Activated CD8-positive, alpha-beta T cell treated with anti-CD3 and anti-CD28 coated beads for 36 hours (primary cell): ENCODE data around the gene UTP20. TPM values are rescaled to one million over a fixed set of nuclear protein-coding genes. Genes with fewer than 3 reads are reported as not detected.
"Not testable (repeated sequence)": the region's sequence is repeated elsewhere in the genome, so short reads cannot be mapped to it uniquely, and the experiment has no call there.

Experiments used
- ATAC-seq: fragments of 200-7000 bp; cut with Tn5 transposase; one replicate; pipeline ENCODE4 v1.10.0; 2021; ENCODE audit warnings: mild to moderate bottlenecking, moderate library complexity
- CTCF ChIA-PET: fragments of 350-600 bp; sonication (Branson Sonifier 250); formaldehyde crosslinking; loops from one replicate; lab custom pipeline; 2021; ENCODE audit warnings: antibody characterized with exemption; lab: Charles Lee
- POLR2A ChIA-PET: fragments of 350-600 bp; sonication (Branson Sonifier 250); formaldehyde crosslinking; loops from one replicate; lab custom pipeline; 2021; ENCODE audit warnings: antibody characterized with exemption; lab: Charles Lee
- DNase-seq: peaks from one replicate; pipeline ENCODE4 v3.0.0-alpha.2; 2020
- H3K27ac Mint-ChIP-seq: one replicate; pipeline ENCODE4 v1.8.0; 2021; ENCODE audit warnings: mild to moderate bottlenecking, mixed read lengths
- H3K27me3 Mint-ChIP-seq: one replicate; pipeline ENCODE4 v1.8.0; 2021; ENCODE audit warnings: mixed read lengths
- H3K36me3 Mint-ChIP-seq: one replicate; pipeline ENCODE4 v1.8.0; 2021; ENCODE audit warnings: low read depth, mixed read lengths
- H3K4me1 Mint-ChIP-seq: one replicate; pipeline ENCODE4 v1.8.0; 2021; ENCODE audit warnings: low read depth, mixed read lengths
- H3K4me3 Mint-ChIP-seq: one replicate; pipeline ENCODE4 v1.8.0; 2021; ENCODE audit warnings: mild to moderate bottlenecking, moderate library complexity, mixed read lengths
- H3K9me3 Mint-ChIP-seq: one replicate; pipeline ENCODE4 v1.8.0; 2021; ENCODE audit warnings: mixed read lengths
- CTCF ChIP-seq: fragments of 200-600 bp; IDR thresholded peaks from one replicate; pipeline ENCODE4 v1.8.0; 2022; ENCODE audit warnings: antibody characterized with exemption, mild to moderate bottlenecking
- intact Hi-C: fragments of 100-400 bp; cut with micrococcal nuclease; formaldehyde crosslinking; loops from one replicate; pipeline ENCODE4 v1.10.0; 2022
- total RNA-seq, 2 experiments: library from RNA; stranded (reverse); gene quantifications; one replicate each; pipeline ENCODE4 v1.2.3, GENCODE V29; 2021

Gene UTP20
- total RNA-seq, 2 experiments from 2014 or later = 29.0 TPM

GRCh38 chr12:101407436-101408345 is 127.8 kb downstream of the UTP20 start, which contains the start of gene ARL1:
TSS of gene ARL1 (minus strand) at chr12:101407772. CDS start at chr12:101407645, 127 bp downstream.
- DNase-seq (peak; percentile 88), ATAC-seq (peak; percentile 84)
- TF ChIP-seq CTCF = no peak
- peaks cover 25% of the 10 kb centered on the region for H3K4me1 Mint-ChIP-seq
- POLR2A ChIA-PET = interaction anchor here (0.7 to 1.9 kb wide), 9 partner anchors 9 to 713 kb away, joined by 3 to 6 read pairs (median 4); partner anchors contain the start of genes DRAM1, GNPTAB and PARPBP
- CTCF ChIA-PET = interaction anchor here (0.8 to 1.9 kb wide), 4 partner anchors 366 to 432 kb away, joined by 3 to 4 read pairs (median 4); no protein-coding TSS in a partner anchor
- no peaks in the 10 kb centered on the region for H3K9me3 Mint-ChIP-seq
- peaks cover 4% of the 10 kb centered on the region for H3K27me3 Mint-ChIP-seq
- H3K4me3 Mint-ChIP-seq = peak within 1 kb of the TSS; percentile 98
- intact Hi-C loops = no loop called here
- peak within 1 kb of the TSS; percentile 99 for H3K27ac Mint-ChIP-seq
- H3K36me3 Mint-ChIP-seq = peaks cover 2% of the 10 kb centered on the region

GRCh38 chr12:101410169-101410568 is 130.3 kb downstream of the UTP20 start:
- ATAC-seq, H3K27me3 Mint-ChIP-seq, POLR2A ChIA-PET, DNase-seq, H3K4me3 Mint-ChIP-seq, H3K27ac Mint-ChIP-seq, H3K9me3 Mint-ChIP-seq, H3K36me3 Mint-ChIP-seq: not testable (repeated sequence)
- intact Hi-C loops = loop anchor here (10.0 kb wide), 2 partner anchors 345 to 425 kb away; partner anchors contain the start of gene GNPTAB
- H3K4me1 Mint-ChIP-seq = peaks cover 19% of the 10 kb centered on the region
- CTCF ChIA-PET = interaction anchor here (2.1 kb wide), 1 partner anchor 363 kb away, joined by 7 read pairs; no protein-coding TSS in a partner anchor

DNA sequence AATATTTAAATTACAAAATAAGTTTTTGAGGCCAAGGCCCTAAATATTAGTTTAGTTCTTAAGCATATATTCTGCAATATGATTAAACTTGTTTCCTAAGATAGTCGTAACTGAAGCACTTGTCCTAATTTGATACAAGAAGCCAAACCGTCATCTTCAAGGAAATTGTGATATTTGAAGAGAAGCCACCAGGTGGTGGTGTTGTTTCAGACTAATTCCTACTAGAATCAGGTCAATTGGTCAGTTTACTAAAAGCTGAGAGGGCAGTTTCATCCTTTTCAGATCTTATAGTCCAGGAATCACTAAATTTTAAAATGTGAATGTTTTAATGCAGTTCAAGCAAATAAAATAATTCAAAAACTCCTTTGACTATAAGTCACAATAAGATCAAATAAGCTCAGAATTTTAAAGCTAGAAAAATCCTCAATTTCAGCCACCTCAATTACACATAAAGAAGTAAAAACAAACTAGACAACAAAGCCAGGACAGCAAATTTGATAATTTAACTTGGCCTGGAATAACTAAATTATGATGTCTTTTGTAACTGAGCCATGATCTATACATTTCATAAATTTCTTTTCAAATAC is 134.7 kb downstream of the UTP20 start:
- POLR2A ChIA-PET = no interaction called here
- no peaks in the 10 kb centered on the region for H3K9me3 Mint-ChIP-seq
- CTCF ChIA-PET = interaction anchor here (0.6 to 1.1 kb wide), 25 partner anchors 8 to 425 kb away, joined by 3 to 12 read pairs (median 3); partner anchors contain the start of gene GNPTAB
- no peak overlapping the region for H3K27ac Mint-ChIP-seq
- no peak overlapping the region for H3K4me3 Mint-ChIP-seq
- peak; percentile 82 for TF ChIP-seq CTCF
- H3K36me3 Mint-ChIP-seq = no peaks in the 10 kb centered on the region
- ATAC-seq (no peak), DNase-seq (peak; percentile 35)
- peaks cover 8% of the 10 kb centered on the region for H3K27me3 Mint-ChIP-seq
- H3K4me1 Mint-ChIP-seq = peaks cover 2% of the 10 kb centered on the region
- intact Hi-C loops = loop anchor here (10.0 kb wide), 2 partner anchors 340 to 420 kb away; partner anchors contain the start of gene GNPTAB

DNA sequence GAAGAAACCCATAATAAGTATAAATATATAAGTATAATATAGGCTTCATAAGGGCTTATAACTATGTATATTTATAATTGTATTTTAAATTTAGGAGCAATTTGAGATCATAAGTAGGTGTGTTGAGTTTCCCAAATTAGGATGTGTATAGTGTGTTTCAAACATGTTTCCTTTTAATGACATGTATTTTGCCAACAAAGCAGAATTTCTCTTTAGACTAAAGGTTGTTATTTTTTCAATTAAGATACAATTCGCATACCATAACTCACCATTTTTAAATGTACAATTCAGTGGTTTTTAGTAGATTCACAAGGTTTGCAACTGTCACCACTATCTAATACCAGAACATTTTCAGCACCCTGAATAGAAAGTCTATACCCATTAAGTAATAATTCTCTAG is 135.3 kb downstream of the UTP20 start:
- TF ChIP-seq CTCF = no peak
- intact Hi-C loops = loop anchor here (10.0 kb wide), 2 partner anchors 340 to 420 kb away; partner anchors contain the start of gene GNPTAB
- Mint-ChIP-seq H3K27ac (no peak overlapping the region), H3K9me3 (no peaks in the 10 kb centered on the region), H3K27me3 (peaks cover 8% of the 10 kb centered on the region), H3K36me3 (no peaks in the 10 kb centered on the region), H3K4me3 (no peak overlapping the region), H3K4me1 (peaks cover under 1% of the 10 kb centered on the region)
- ChIA-PET POLR2A (no interaction called here), CTCF (interaction anchor here (0.6 to 1.1 kb wide), 25 partner anchors 9 to 425 kb away, joined by 3 to 12 read pairs (median 3); partner anchors contain the start of gene GNPTAB)
- ATAC-seq = no peak
- no peak for DNase-seq

DNA sequence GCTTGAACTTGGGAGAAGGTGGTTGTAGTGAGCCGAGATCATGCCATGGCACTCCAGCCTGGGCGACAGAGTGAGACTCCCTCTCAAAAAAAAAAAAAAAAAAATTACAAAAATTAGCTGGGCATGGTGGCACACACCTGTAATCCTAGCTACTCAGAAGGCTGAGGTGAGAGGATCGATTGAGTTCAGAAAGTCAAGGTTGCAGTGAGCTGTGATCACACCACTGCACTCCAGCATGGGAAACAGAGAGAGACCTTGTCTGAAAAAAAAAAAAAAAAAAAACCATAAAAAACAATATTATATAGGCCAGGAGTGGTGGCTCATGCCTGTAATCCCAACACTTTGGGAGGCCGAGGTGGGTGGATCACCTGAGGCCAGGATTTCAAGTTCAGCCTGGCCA is 142.2 kb downstream of the UTP20 start:
- DNase-seq, H3K4me3 Mint-ChIP-seq, H3K4me1 Mint-ChIP-seq, H3K27ac Mint-ChIP-seq, H3K36me3 Mint-ChIP-seq, intact Hi-C loops, POLR2A ChIA-PET, CTCF ChIA-PET, H3K27me3 Mint-ChIP-seq, H3K9me3 Mint-ChIP-seq, ATAC-seq: not testable (repeated sequence)
